GM13976 (cell line): ENCODE results near the gene ZNF578.

ENCODE experiments used
- DNase-seq: peaks from one replicate; pipeline ENCODE4 v3.0.0; 2012; ENCODE audit warnings: low spot score
- in situ Hi-C: fragments of 300-500 bp; cut with MboI; formaldehyde crosslinking; loops from one replicate; pipeline ENCODE4 v1.12.0; 2022; ENCODE audit warnings: low sequenced_read_pairs, mixed read lengths, inconsistent platforms; ENCODE audit not compliant: unreplicated experiment
- TF ChIP-seq, protein P1 (sequence below): IDR thresholded peaks from 2 replicates; pipeline ENCODE4 v1.5.1; 2012; ENCODE audit warnings: borderline replicate concordance, mild to moderate bottlenecking; ENCODE audit not compliant: insufficient read depth; ENCODE audit errors: extremely low read depth, missing control alignments, control extremely low read depth

ZNF578 gene

GRCh38 chr19:52453324-52454094, at the start of gene ZNF578:
TSS of gene ZNF578 (plus strand) at chr19:52453553. CDS start at chr19:52501846, 48,293 bp downstream.
- TF ChIP-seq, protein P1, sequence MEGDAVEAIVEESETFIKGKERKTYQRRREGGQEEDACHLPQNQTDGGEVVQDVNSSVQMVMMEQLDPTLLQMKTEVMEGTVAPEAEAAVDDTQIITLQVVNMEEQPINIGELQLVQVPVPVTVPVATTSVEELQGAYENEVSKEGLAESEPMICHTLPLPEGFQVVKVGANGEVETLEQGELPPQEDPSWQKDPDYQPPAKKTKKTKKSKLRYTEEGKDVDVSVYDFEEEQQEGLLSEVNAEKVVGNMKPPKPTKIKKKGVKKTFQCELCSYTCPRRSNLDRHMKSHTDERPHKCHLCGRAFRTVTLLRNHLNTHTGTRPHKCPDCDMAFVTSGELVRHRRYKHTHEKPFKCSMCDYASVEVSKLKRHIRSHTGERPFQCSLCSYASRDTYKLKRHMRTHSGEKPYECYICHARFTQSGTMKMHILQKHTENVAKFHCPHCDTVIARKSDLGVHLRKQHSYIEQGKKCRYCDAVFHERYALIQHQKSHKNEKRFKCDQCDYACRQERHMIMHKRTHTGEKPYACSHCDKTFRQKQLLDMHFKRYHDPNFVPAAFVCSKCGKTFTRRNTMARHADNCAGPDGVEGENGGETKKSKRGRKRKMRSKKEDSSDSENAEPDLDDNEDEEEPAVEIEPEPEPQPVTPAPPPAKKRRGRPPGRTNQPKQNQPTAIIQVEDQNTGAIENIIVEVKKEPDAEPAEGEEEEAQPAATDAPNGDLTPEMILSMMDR, result no peak
- in situ Hi-C loops, result no loop called here
- DNase-seq, result peak; percentile 65

DNA sequence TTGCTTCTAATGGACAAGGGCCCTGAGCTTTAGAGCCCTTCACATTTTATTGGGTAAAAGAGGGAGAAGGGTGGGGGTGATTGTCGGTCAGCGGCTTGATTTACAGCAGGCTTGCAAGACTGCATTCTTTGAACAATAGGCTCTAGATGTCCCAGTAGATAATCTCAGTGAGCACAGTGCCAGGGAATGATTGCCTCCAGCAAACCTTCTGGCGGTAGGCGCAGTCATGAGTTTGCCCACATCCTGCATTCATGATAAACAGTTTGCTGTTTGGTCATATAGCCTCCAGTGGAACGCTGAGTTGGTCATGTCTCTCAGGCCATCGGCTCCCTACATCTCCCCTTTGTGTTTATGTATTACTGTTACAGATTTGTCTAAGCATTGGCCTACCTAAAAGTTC, 43.1 kb upstream of the ZNF578 start:
- in situ Hi-C loops, result no loop called here
- DNase-seq, result no peak
- TF ChIP-seq, protein P1, result no peak

GRCh38 chr19:52415711-52416110, 37.6 kb upstream of the ZNF578 start:
- in situ Hi-C loops, result no loop called here
- TF ChIP-seq, protein P1, result no peak
- DNase-seq, result no peak

- no peak for DNase-seq
- TF ChIP-seq, protein P1, result no peak
- in situ Hi-C loops, result no loop called here
Measured at GRCh38 chr19:52428937-52429336, 24.4 kb upstream of the ZNF578 start, which contains the start of gene ZNF534. TSS of gene ZNF534 (plus strand) at chr19:52429148. CDS start at chr19:52431475, 2,327 bp downstream.

- TF ChIP-seq, protein P1, result no peak
- DNase-seq, result no peak
- in situ Hi-C loops, result no loop called here
Measured at GRCh38 chr19:52442179-52442578, 11.2 kb upstream of the ZNF578 start.

GRCh38 chr19:52444506-52444905, 8.8 kb upstream of the ZNF578 start:
- DNase-seq, result no peak
- TF ChIP-seq, protein P1, result no peak
- in situ Hi-C loops, result no loop called here
